AG04450 (cell line): ENCODE measurements around the gene PXMP4. TPM values are rescaled to one million over a fixed set of nuclear protein-coding genes. Genes with fewer than 3 reads are reported as not detected.
"Not testable (repeated sequence)": the region's sequence is repeated elsewhere in the genome, so short reads cannot be mapped to it uniquely, and the experiment has no call there.

Experiments
- CTCF ChIA-PET: fragments of 300-600, 350-600 bp; formaldehyde crosslinking; extraction: SDS; loops from one replicate; lab custom pipeline; 2022; ENCODE audit warnings: antibody characterized with exemption, inconsistent platforms; lab: Charles Lee
- POLR2A ChIA-PET: fragments of 350-600 bp; formaldehyde crosslinking; extraction: SDS; loops from one replicate; lab custom pipeline; 2021; ENCODE audit warnings: antibody characterized with exemption, inconsistent platforms; lab: Yijun Ruan, JAX
- DNase-seq: peaks from one replicate; pipeline ENCODE4 v3.0.0-alpha.2; 2011; ENCODE audit warnings: low read depth, low spot score
- H3K27ac ChIP-seq: one replicate; pipeline ENCODE4 v1.5.1; 2012; ENCODE audit warnings: low read depth, low read length, control low read depth
- H3K27me3 ChIP-seq: one replicate; pipeline ENCODE4 v1.6.0; 2012; ENCODE audit warnings: low read length; ENCODE audit not compliant: control insufficient read depth, insufficient read depth
- H3K4me3 ChIP-seq: 2 replicates; pipeline ENCODE4 v1.5.1; 2011; ENCODE audit warnings: mild to moderate bottlenecking, low read depth, low read length, control low read depth
- H3K9me3 ChIP-seq: 2 replicates; pipeline ENCODE4 v1.5.1; 2012; ENCODE audit warnings: low read length; ENCODE audit not compliant: control insufficient read depth, insufficient read depth
- CTCF ChIP-seq: IDR thresholded peaks from 2 replicates; pipeline ENCODE4 v1.5.1; 2011; ENCODE audit warnings: low read depth, low read length, control low read depth, inconsistent platforms
- polyA plus RNA-seq: library from polyadenylated mRNA; depleted of rRNA; stranded (reverse); fragments of >200 nt; gene quantifications from 2 replicates; pipeline ENCODE4 v1.2.3, GENCODE V29; 2011

The PXMP4 gene
- polyA plus RNA-seq, 1 experiment: 6.0 TPM

GRCh38 chr20:33703498-33704137, 16.5 kb downstream of the PXMP4 start:
- CTCF ChIA-PET: no interaction called here

GRCh38 chr20:33702861-33703260, 17.2 kb downstream of the PXMP4 start:
- Histone ChIP-seq H3K9me3 (peaks cover 13% of the 10 kb centered on the region; the same call in 1 of the 2 replicates), H3K4me3 (no peak overlapping the region), H3K27me3 (no peaks in the 10 kb centered on the region), H3K27ac (no peak overlapping the region)
- no peak for DNase-seq
- ChIA-PET CTCF (no interaction called here), POLR2A (no interaction called here)
- no peak for TF ChIP-seq CTCF

More at GRCh38 chr20:33703498-33704137, 16.5 kb downstream of the PXMP4 start:
- no peak for TF ChIP-seq CTCF
- no peaks in the 10 kb centered on the region for H3K27me3 ChIP-seq
- H3K27ac ChIP-seq: no peak overlapping the region
- no peak for DNase-seq
- H3K4me3 ChIP-seq: no peak overlapping the region
- POLR2A ChIA-PET: no interaction called here
- peaks cover 11% of the 10 kb centered on the region; the same call in 1 of the 2 replicates for H3K9me3 ChIP-seq

- Histone ChIP-seq H3K4me3 (no peak overlapping the region), H3K9me3 (peaks cover 13% of the 10 kb centered on the region; the same call in 1 of the 2 replicates), H3K27me3 (no peaks in the 10 kb centered on the region), H3K27ac (no peak overlapping the region)
- CTCF ChIA-PET: no interaction called here
- TF ChIP-seq CTCF: no peak
- POLR2A ChIA-PET: no interaction called here
- DNase-seq: no peak
Measured at GRCh38 chr20:33701629-33702450, 18.3 kb downstream of the PXMP4 start.

- CTCF ChIA-PET, DNase-seq, H3K27me3 ChIP-seq, H3K4me3 ChIP-seq, POLR2A ChIA-PET, H3K27ac ChIP-seq: not testable (repeated sequence)
- H3K9me3 ChIP-seq: peaks cover 13% of the 10 kb centered on the region; the same call in 1 of the 2 replicates
Measured at GRCh38 chr20:33700696-33701441, 19.2 kb downstream of the PXMP4 start.

- H3K9me3 ChIP-seq: peaks cover 13% of the 10 kb centered on the region; the same call in 1 of the 2 replicates
- CTCF ChIA-PET, H3K4me3 ChIP-seq, H3K27me3 ChIP-seq, H3K27ac ChIP-seq, DNase-seq, POLR2A ChIA-PET: not testable (repeated sequence)
Measured at GRCh38 chr20:33698966-33699365, 21.1 kb downstream of the PXMP4 start.
